K562 (cell line): Measurements from ENCODE around the gene GPAT2. TPM values are rescaled to one million over a fixed set of nuclear protein-coding genes. Genes with fewer than 3 reads are reported as not detected.
"Not testable (repeated sequence)": the region's sequence is repeated elsewhere in the genome, so short reads cannot be mapped to it uniquely, and the experiment has no call there.

Source experiments
- ATAC-seq: fragments of 200-7000 bp; cut with Tn5 transposase; 3 replicates; pipeline ENCODE4 v1.9.1; 2020; ENCODE audit warnings: moderate library complexity
- BruUV-seq: library from RNA; stranded (reverse); fragments of 400-500 nt; replicated peaks from 2 replicates; lab custom pipeline; 2021; lab: Mats Ljungman, UMichigan
- CTCF ChIA-PET: fragments of 300-600 bp; formaldehyde crosslinking; extraction: SDS; loops from one replicate; lab custom pipeline; 2021; ENCODE audit warnings: low intra/inter-chr PET ratio; lab: Yijun Ruan, JAX
- POLR2A ChIA-PET: fragments of 300-600, 350-650 bp; sonication (Branson Sonifier 250); formaldehyde crosslinking; extraction: SDS; loops from one replicate; lab custom pipeline; 2021; ENCODE audit warnings: antibody characterized with exemption, inconsistent platforms; lab: Yijun Ruan, JAX
- DNase-seq, 4 experiments: peaks; one replicate each; pipeline versions ENCODE4 v3.0.0 to v3.0.0-alpha.2; 2011 to 2018; ENCODE audit warnings: low spot score in 3 of 4, mixed read lengths in 3 of 4; ENCODE audit errors: extremely low read depth in 1 of 4
- FAIRE-seq: peaks from 2 replicates; lab custom pipeline; 2011; peaks lifted over from hg19 to GRCh38; lab: Jason Lieb, UNC
- H2AFZ ChIP-seq: 2 replicates; pipeline ENCODE4 v1.6.0; 2011; ENCODE audit warnings: low read depth, low read length, control low read depth, inconsistent platforms
- H3K27ac ChIP-seq: fragments of 200-600 bp; 3 replicates; pipeline ENCODE4 v1.8.0; 2011; ENCODE audit warnings: low read depth, mild to moderate bottlenecking, control low read depth, inconsistent platforms, low read length, moderate library complexity, mixed read lengths; ENCODE audit errors: extremely low read depth
- H3K27me3 ChIP-seq, 2 experiments: fragments of 300-600 bp in 1 of 2; 2 replicates in 1 of 2; 3 replicates in 1 of 2; pipeline versions ENCODE4 v1.6.0 to v1.8.0; 2011; ENCODE audit warnings: inconsistent platforms in 2 of 2, low read length in 2 of 2, mild to moderate bottlenecking in 1 of 2, mixed read lengths in 1 of 2, moderate library complexity in 1 of 2; ENCODE audit not compliant: control insufficient read depth in 2 of 2, insufficient read depth in 2 of 2
- H3K36me3 ChIP-seq: fragments of 300-600 bp; 3 replicates; pipeline ENCODE4 v1.8.0; 2011; ENCODE audit warnings: mild to moderate bottlenecking, low read length, inconsistent platforms; ENCODE audit not compliant: control insufficient read depth, insufficient read depth
- H3K4me1 ChIP-seq, 2 experiments: fragments of 200-600 bp in 1 of 2; replicated peaks in 1 of 2; 2 replicates in 1 of 2; 3 replicates in 1 of 2; pipeline versions ENCODE4 v1.5.1 to v1.8.0; 2011; ENCODE audit warnings: inconsistent platforms in 2 of 2, low read length in 2 of 2, mild to moderate bottlenecking in 1 of 2, mixed read lengths in 1 of 2, moderate library complexity in 1 of 2; ENCODE audit not compliant: control insufficient read depth in 2 of 2, insufficient read depth in 2 of 2
- H3K4me2 ChIP-seq: 2 replicates; pipeline ENCODE4 v1.6.1; 2011; ENCODE audit warnings: low read length, control low read depth, inconsistent platforms, mixed read lengths; ENCODE audit not compliant: insufficient read depth
- H3K4me3 ChIP-seq: fragments of 200-600 bp; sonication (generic), shearing (Covaris generic); 2 replicates; pipeline ENCODE4 v1.5.1; 2016; ENCODE audit warnings: control low read depth, inconsistent platforms
- H3K79me2 ChIP-seq: fragments of 200-600 bp; 3 replicates; pipeline ENCODE4 v1.8.0; 2011; ENCODE audit warnings: low read length, inconsistent platforms; ENCODE audit not compliant: control insufficient read depth, insufficient read depth
- H3K9ac ChIP-seq, 2 experiments: 2 replicates each; pipeline versions ENCODE4 v1.6.0 to v1.6.1; 2011; ENCODE audit warnings: low read depth in 2 of 2, low read length in 2 of 2, control low read depth in 1 of 2, inconsistent platforms in 1 of 2, mild to moderate bottlenecking in 1 of 2, mixed read lengths in 1 of 2; ENCODE audit not compliant: insufficient read depth in 1 of 2
- H3K9me1 ChIP-seq: one replicate; pipeline ENCODE4 v1.6.0; 2011; ENCODE audit warnings: inconsistent platforms, mild to moderate bottlenecking, low read length, moderate library complexity; ENCODE audit not compliant: control insufficient read depth, insufficient read depth
- H3K9me3 ChIP-seq: replicated peaks from 2 replicates; pipeline ENCODE4 v1.5.1; 2011; ENCODE audit warnings: low read depth, low read length, inconsistent platforms; ENCODE audit not compliant: control insufficient read depth, insufficient read depth
- H4K20me1 ChIP-seq: replicated peaks from 2 replicates; pipeline ENCODE4 v1.6.1; 2011; ENCODE audit warnings: low read length, inconsistent platforms, mixed read lengths; ENCODE audit not compliant: control insufficient read depth, insufficient read depth
- ARID4B ChIP-seq: sonication (generic); formaldehyde crosslinking; IDR thresholded peaks from 2 replicates; pipeline ENCODE4 v1.8.0; 2022; ENCODE audit warnings: mild to moderate bottlenecking, missing genetic modification reagents
- ATF1 ChIP-seq, 2 experiments: fragments of 450-650 bp in 1 of 2; IDR thresholded peaks; 2 replicates each; pipeline ENCODE4 v1.6.1; 2016; ENCODE audit warnings: missing compliant biosample characterization in 1 of 2, missing genetic modification characterization in 1 of 2
- CTBP1 ChIP-seq: fragments of 450-650 bp; IDR thresholded peaks from 2 replicates; pipeline ENCODE4 v1.6.1; 2016; ENCODE audit warnings: borderline replicate concordance
- DPF2 ChIP-seq: fragments of 450-650 bp; IDR thresholded peaks from 2 replicates; pipeline ENCODE4 v1.6.1; 2016
- HDAC1 ChIP-seq, 2 experiments: fragments of 450-650 bp; IDR thresholded peaks; 2 replicates each; pipeline ENCODE4 v1.6.1; 2016 to 2017; ENCODE audit warnings: inconsistent platforms in 1 of 2, mild to moderate bottlenecking in 1 of 2, moderate library complexity in 1 of 2
- HDAC2 ChIP-seq: fragments of 450-650 bp; IDR thresholded peaks from 2 replicates; pipeline ENCODE4 v1.6.1; 2016; ENCODE audit warnings: mild to moderate bottlenecking
- L3MBTL2 ChIP-seq: fragments of 450-650 bp; IDR thresholded peaks from 2 replicates; pipeline ENCODE4 v1.6.1; 2016; ENCODE audit warnings: mild to moderate bottlenecking, moderate library complexity
- MNT ChIP-seq, 2 experiments: fragments of 450-650 bp; conservative IDR thresholded peaks; 2 replicates each; pipeline ENCODE4 v1.6.1; 2017; ENCODE audit warnings: mild to moderate bottlenecking in 2 of 2, moderate library complexity in 2 of 2
- PHF8 ChIP-seq: fragments of 200-600 bp; sonication (generic); IDR thresholded peaks from 2 replicates; pipeline ENCODE4 v1.6.1; 2012; ENCODE audit warnings: mixed run types, mild to moderate bottlenecking, inconsistent platforms, low read length, moderate library complexity, borderline replicate concordance
- POLR2A ChIP-seq: fragments of 450-650 bp; conservative IDR thresholded peaks from 2 replicates; pipeline ENCODE4 v1.6.1; 2016
- RBBP5 ChIP-seq: fragments of 200-600 bp; sonication (generic); IDR thresholded peaks from 2 replicates; pipeline ENCODE4 v1.6.1; 2012; ENCODE audit warnings: borderline replicate concordance, mild to moderate bottlenecking, low read length, control low read depth, inconsistent platforms; ENCODE audit not compliant: insufficient read depth, poor library complexity, severe bottlenecking
- TFAP4 ChIP-seq: sonication (generic); formaldehyde crosslinking; IDR thresholded peaks from 2 replicates; pipeline ENCODE4 v1.8.0; 2022; ENCODE audit warnings: missing genetic modification reagents, mild to moderate bottlenecking, moderate library complexity, borderline replicate concordance
- WGBS: fragments of 100-300 bp; shearing (Covaris generic); methylation state at CpG from one replicate; pipeline ENCODE4 v1.1.6; 2016; ENCODE audit warnings: low coverage, mixed read lengths; ENCODE audit not compliant: insufficient coverage; ENCODE audit errors: missing lambda C conversion rate; 5-methylcytosine and 5-hydroxymethylcytosine counted together
- in situ Hi-C: fragments of 300-500 bp; cut with MboI; formaldehyde crosslinking; loops from 4 replicates; pipeline ENCODE4 v1.15.0; 2018; ENCODE audit warnings: inconsistent platforms, mixed read lengths
- intact Hi-C: fragments of 100-400 bp; cut with micrococcal nuclease; formaldehyde crosslinking; loops from 2 replicates; pipeline ENCODE4 v1.14.2; 2022
- polyA plus RNA-seq, 8 experiments: library from polyadenylated mRNA; depleted of rRNA in 4 of 8; stranded (reverse) in 5 of 8; unstranded in 3 of 8; fragments of >200 nt; fragmentation: Nextera tagmentation in 2 of 8; fragmentation: Illumina TruSeq in 1 of 8; extraction: Ambion mirVana in 2 of 8; extraction: Trizol in 1 of 8; gene quantifications; 2 replicates each; pipeline versions ENCODE4 v1.2.1 to v1.2.3, GENCODE V29; 2011 to 2014; ENCODE audit warnings: inconsistent platforms in 1 of 8, missing spikeins in 1 of 8
- total RNA-seq, 7 experiments: library from RNA; depleted of rRNA in 6 of 7; stranded (reverse); fragments of >200 nt in 6 of 7; fragmentation: Illumina TruSeq in 2 of 7; extraction: Trizol in 2 of 7; gene quantifications; 2 replicates each; pipeline versions ENCODE4 v1.2.1 to v1.2.3, GENCODE V29; 2011 to 2021; ENCODE audit warnings: low replicate concordance in 1 of 7

Gene GPAT2
- total and polyA plus RNA-seq, 9 of the 15 experiments (the other 6 are each of a cell fraction or from before 2014, with no cell fraction given) = 0.01 to 1.2 (median 0.22) TPM; not detected in 3

- peak; percentile 49; the same call in 1 of the 2 replicates for TF ChIP-seq TFAP4
- peak; percentile 68; the same call in 1 of the 2 replicates for TF ChIP-seq PHF8
Measured at GRCh38 chr2:95992102-95992501, 42.6 kb downstream of the GPAT2 start (continued).

- in situ Hi-C loops; BruUV-seq; H3K36me3 ChIP-seq; H3K27me3 ChIP-seq; POLR2A ChIA-PET; H3K9me3 ChIP-seq; H3K4me1 ChIP-seq; H4K20me1 ChIP-seq; H3K9me1 ChIP-seq; TF ChIP-seq ATF1 (CRISPR knock-in tag; IDR thresholded peaks at IDR 0.05): not testable (repeated sequence)
- WGBS = 2% methylated on average over 20 of the region's 56 CpGs
- peak within 1 kb of the TSS; percentile 66 for H3K4me3 ChIP-seq
- CTCF ChIA-PET = interaction anchor here (0.6 to 3.1 kb wide), 4 partner anchors 105 to 517 kb away, joined by 3 to 39 read pairs (median 20); partner anchors contain the start of gene ADRA2B
- peak; percentile 96 for ATAC-seq
- peak within 1 kb of the TSS; percentile 95 for H2AFZ ChIP-seq
- DNase-seq = peak; percentile 12 to 40 (median 12)
- H3K4me2 ChIP-seq = peak within 1 kb of the TSS; percentile 87
- FAIRE-seq = peak; percentile 26
- intact Hi-C loops = loop anchor here (5.0 kb wide), 1 partner anchor 516 kb away; the partner anchor contains the start of gene NEURL3
- peak within 1 kb of the TSS; percentile 86 to 95 for H3K9ac ChIP-seq
- peaks cover 17% of the 10 kb centered on the region for H3K79me2 ChIP-seq
- peak within 1 kb of the TSS; percentile 89 for H3K27ac ChIP-seq
- TF ChIP-seq DPF2 (0 out of 2 replicates have a peak, but pooled peaks have one; percentile 15), ATF1 (tag; IDR thresholded peaks at IDR 0.05) (peak; percentile 21; the same call in 1 of the 2 replicates), MNT (conservative IDR thresholded peaks at IDR 0.05) (peak; percentile 37 to 59; a peak in 3 of 4 replicates), HDAC2 (0 out of 2 replicates have a peak, but pooled peaks have one; percentile 33), L3MBTL2 (0 out of 2 replicates have a peak, but pooled peaks have one; percentile 50), POLR2A (peak; percentile 75), RBBP5 (peak; percentile 38), CTBP1 (0 out of 2 replicates have a peak, but pooled peaks have one; percentile 23), ARID4B (CRISPR knock-in tag) (peak; percentile 33; the same call in 1 of the 2 replicates), HDAC1 (IDR thresholded peaks at IDR 0.05) (0 out of 4 replicates have a peak, but pooled peaks of 1 of the 2 experiments have one; percentile 8)
Measured at GRCh38 chr2:95991351-95992094, 43.2 kb downstream of the GPAT2 start, which contains the start of gene ANKRD36C. ANKRD36C (minus strand) TSS chr2:95991824; CDS start chr2:95991708, 116 bp downstream.
